Activated T-helper 1 cell treated with anti-CD3 and anti-CD28 coated beads, Interleukin-12 subunit alpha, Interleukin-12 subunit beta, Interleukin-2, Interleukin-4 antibody, amounts not matched to agents 30 ng/mL and 10 ng/mL and 1 ng/mL, durations not matched to agents 14 hours and 24 hours and 36 hours (primary cell): ENCODE results near the gene PAK4. TPM values are rescaled to one million over a fixed set of nuclear protein-coding genes. Genes with fewer than 3 reads are reported as not detected.

Experiments
- DNase-seq: peaks from one replicate; pipeline ENCODE4 v3.0.0; 2021; ENCODE audit warnings: low spot score
- H3K27ac Mint-ChIP-seq: one replicate; pipeline ENCODE4 v1.8.0; 2021; ENCODE audit warnings: mild to moderate bottlenecking, mixed read lengths
- H3K27me3 Mint-ChIP-seq: one replicate; pipeline ENCODE4 v1.8.0; 2022; ENCODE audit warnings: mild to moderate bottlenecking, moderate library complexity, mixed read lengths; ENCODE audit not compliant: insufficient read depth
- H3K36me3 Mint-ChIP-seq: one replicate; pipeline ENCODE4 v1.8.0; 2021; ENCODE audit warnings: low read depth, mixed read lengths
- H3K4me1 Mint-ChIP-seq: one replicate; pipeline ENCODE4 v1.8.0; 2021; ENCODE audit warnings: low read depth, mixed read lengths
- H3K4me3 Mint-ChIP-seq: one replicate; pipeline ENCODE4 v1.8.0; 2021; ENCODE audit warnings: mild to moderate bottlenecking, moderate library complexity, mixed read lengths
- H3K9me3 Mint-ChIP-seq: one replicate; pipeline ENCODE4 v1.8.0; 2021; ENCODE audit warnings: mixed read lengths
- intact Hi-C: fragments of 100-400 bp; cut with micrococcal nuclease; formaldehyde crosslinking; loops from one replicate; pipeline ENCODE4 v1.15.1; 2024
- total RNA-seq: library from RNA; stranded (reverse); gene quantifications from 2 replicates; pipeline ENCODE4 v1.2.3, GENCODE V29; 2022

PAK4 gene
- total RNA-seq, 1 donor from 2014 or later, result 19.9 TPM

- intact Hi-C loops, result no loop called here
- H3K27ac Mint-ChIP-seq, result no peak overlapping the region
- no peak for DNase-seq
- no peaks in the 10 kb centered on the region for H3K4me1 Mint-ChIP-seq
- H3K9me3 Mint-ChIP-seq, result no peaks in the 10 kb centered on the region
- no peaks in the 10 kb centered on the region for H3K27me3 Mint-ChIP-seq
- H3K4me3 Mint-ChIP-seq, result no peak overlapping the region
- H3K36me3 Mint-ChIP-seq, result peaks cover 3% of the 10 kb centered on the region
Observed at GRCh38 chr19:39181500-39182173, 56.1 kb downstream of the PAK4 start.

GRCh38 chr19:39182174-39182505, 56.6 kb downstream of the PAK4 start:
- intact Hi-C loops, result no loop called here
- H3K36me3 Mint-ChIP-seq, result peaks cover 1% of the 10 kb centered on the region
- H3K27me3 Mint-ChIP-seq, result no peaks in the 10 kb centered on the region
- H3K4me3 Mint-ChIP-seq, result no peak overlapping the region
- DNase-seq, result no peak
- H3K27ac Mint-ChIP-seq, result no peak overlapping the region
- no peaks in the 10 kb centered on the region for H3K9me3 Mint-ChIP-seq
- H3K4me1 Mint-ChIP-seq, result no peaks in the 10 kb centered on the region

GRCh38 chr19:39183104-39183503, 57.5 kb downstream of the PAK4 start:
- no peak for DNase-seq
- Mint-ChIP-seq H3K9me3 (no peaks in the 10 kb centered on the region), H3K36me3 (no peaks in the 10 kb centered on the region), H3K4me1 (no peaks in the 10 kb centered on the region), H3K27ac (no peak overlapping the region), H3K4me3 (no peak overlapping the region), H3K27me3 (no peaks in the 10 kb centered on the region)
- intact Hi-C loops, result no loop called here

- intact Hi-C loops, result no loop called here
- Mint-ChIP-seq H3K27me3 (peaks cover 2% of the 10 kb centered on the region), H3K9me3 (no peaks in the 10 kb centered on the region), H3K4me1 (no peaks in the 10 kb centered on the region), H3K4me3 (no peak overlapping the region), H3K27ac (no peak overlapping the region), H3K36me3 (no peaks in the 10 kb centered on the region)
- DNase-seq, result no peak
Observed at GRCh38 chr19:39186391-39186790, 60.8 kb downstream of the PAK4 start.

GRCh38 chr19:39187552-39187943, 62.0 kb downstream of the PAK4 start:
- H3K27ac Mint-ChIP-seq, result no peak overlapping the region
- DNase-seq, result no peak
- no peaks in the 10 kb centered on the region for H3K36me3 Mint-ChIP-seq
- H3K9me3 Mint-ChIP-seq, result no peaks in the 10 kb centered on the region
- intact Hi-C loops, result loop anchor here (1.0 kb wide), 2 partner anchors 65 to 225 kb away; no protein-coding TSS in a partner anchor
- H3K27me3 Mint-ChIP-seq, result peaks cover 2% of the 10 kb centered on the region
- no peak overlapping the region for H3K4me3 Mint-ChIP-seq
- no peaks in the 10 kb centered on the region for H3K4me1 Mint-ChIP-seq

- DNase-seq, result no peak
- intact Hi-C loops, result no loop called here
- no peaks in the 10 kb centered on the region for H3K36me3 Mint-ChIP-seq
- H3K4me1 Mint-ChIP-seq, result no peaks in the 10 kb centered on the region
- H3K27me3 Mint-ChIP-seq, result peaks cover 5% of the 10 kb centered on the region
- no peaks in the 10 kb centered on the region for H3K9me3 Mint-ChIP-seq
- H3K4me3 Mint-ChIP-seq, result no peak overlapping the region
- H3K27ac Mint-ChIP-seq, result no peak overlapping the region
Observed at GRCh38 chr19:39188960-39189359, 63.4 kb downstream of the PAK4 start.

GRCh38 chr19:39190768-39191167, 65.2 kb downstream of the PAK4 start:
- H3K27me3 Mint-ChIP-seq, result peaks cover 16% of the 10 kb centered on the region
- H3K27ac Mint-ChIP-seq, result no peak overlapping the region
- intact Hi-C loops, result no loop called here
- H3K4me3 Mint-ChIP-seq, result no peak overlapping the region
- H3K4me1 Mint-ChIP-seq, result no peaks in the 10 kb centered on the region
- no peaks in the 10 kb centered on the region for H3K9me3 Mint-ChIP-seq
- no peak for DNase-seq
- H3K36me3 Mint-ChIP-seq, result no peaks in the 10 kb centered on the region

GRCh38 chr19:39192846-39193245, 67.3 kb downstream of the PAK4 start:
- H3K4me3 Mint-ChIP-seq, result no peak overlapping the region
- no peak for DNase-seq
- peaks cover 1% of the 10 kb centered on the region for H3K36me3 Mint-ChIP-seq
- peaks cover 6% of the 10 kb centered on the region for H3K4me1 Mint-ChIP-seq
- H3K27ac Mint-ChIP-seq, result no peak overlapping the region
- intact Hi-C loops, result no loop called here
- H3K9me3 Mint-ChIP-seq, result no peaks in the 10 kb centered on the region
- peaks cover 29% of the 10 kb centered on the region for H3K27me3 Mint-ChIP-seq

- Mint-ChIP-seq H3K27ac (no peak overlapping the region), H3K9me3 (no peaks in the 10 kb centered on the region), H3K4me3 (no peak overlapping the region), H3K36me3 (peaks cover 1% of the 10 kb centered on the region), H3K4me1 (peaks cover 6% of the 10 kb centered on the region), H3K27me3 (peaks cover 38% of the 10 kb centered on the region)
- no peak for DNase-seq
- intact Hi-C loops, result no loop called here
Observed at GRCh38 chr19:39193803-39194202, 68.2 kb downstream of the PAK4 start.

- H3K9me3 Mint-ChIP-seq, result no peaks in the 10 kb centered on the region
- DNase-seq, result no peak
- H3K27me3 Mint-ChIP-seq, result peaks cover 42% of the 10 kb centered on the region
- peaks cover 1% of the 10 kb centered on the region for H3K36me3 Mint-ChIP-seq
- no peak overlapping the region for H3K27ac Mint-ChIP-seq
- H3K4me1 Mint-ChIP-seq, result peaks cover 6% of the 10 kb centered on the region
- H3K4me3 Mint-ChIP-seq, result no peak overlapping the region
- intact Hi-C loops, result no loop called here
Observed at GRCh38 chr19:39194832-39195542, 69.4 kb downstream of the PAK4 start.

- peaks cover 6% of the 10 kb centered on the region for H3K4me1 Mint-ChIP-seq
- no peaks in the 10 kb centered on the region for H3K9me3 Mint-ChIP-seq
- H3K27ac Mint-ChIP-seq, result no peak overlapping the region
- H3K4me3 Mint-ChIP-seq, result no peak overlapping the region
- DNase-seq, result no peak
- peaks cover 42% of the 10 kb centered on the region for H3K27me3 Mint-ChIP-seq
- H3K36me3 Mint-ChIP-seq, result peaks cover 1% of the 10 kb centered on the region
- intact Hi-C loops, result no loop called here
Observed at GRCh38 chr19:39195755-39196154, 70.2 kb downstream of the PAK4 start.

- Mint-ChIP-seq H3K4me1 (peaks cover 6% of the 10 kb centered on the region), H3K9me3 (no peaks in the 10 kb centered on the region), H3K4me3 (no peak overlapping the region), H3K36me3 (peaks cover 1% of the 10 kb centered on the region), H3K27me3 (peaks cover 42% of the 10 kb centered on the region), H3K27ac (no peak overlapping the region)
- intact Hi-C loops, result no loop called here
- DNase-seq, result no peak
Observed at GRCh38 chr19:39196320-39196719, 70.7 kb downstream of the PAK4 start.

GRCh38 chr19:39196860-39197562, 71.4 kb downstream of the PAK4 start, which contains the start of gene NCCRP1:
Gene NCCRP1, plus strand, starts transcription at chr19:39196964. Its CDS starts 19 bp downstream, at chr19:39196983.
- Mint-ChIP-seq H3K9me3 (no peaks in the 10 kb centered on the region), H3K4me1 (peaks cover 6% of the 10 kb centered on the region), H3K4me3 (no peak within 1 kb of the TSS), H3K27ac (no peak within 1 kb of the TSS), H3K27me3 (peaks cover 46% of the 10 kb centered on the region), H3K36me3 (peaks cover 1% of the 10 kb centered on the region)
- intact Hi-C loops, result no loop called here
- DNase-seq, result no peak
